DMS153 treated with DMSO at 0.1 percent for 48 hours (cell line): ENCODE data around the gene ASXL1.
"Not testable (repeated sequence)": the region's sequence is repeated elsewhere in the genome, so short reads cannot be mapped to it uniquely, and the experiment has no call there.

Experiments
- DNase-seq: peaks from one replicate; lab custom pipeline; 2025; ENCODE audit not compliant: unreplicated experiment; lab: John Stamatoyannopoulos, UW

The ASXL1 gene

GRCh38 chr20:32357869-32358631, at the start of gene ASXL1:
ASXL1 (plus strand) TSS chr20:32358331; CDS start chr20:32358776, 445 bp downstream.
- peak; percentile 91 for DNase-seq

GRCh38 chr20:32312718-32313424, 45.3 kb upstream of the ASXL1 start:
- DNase-seq, result no peak

- no peak for DNase-seq
Measured at GRCh38 chr20:32314768-32315167, 43.4 kb upstream of the ASXL1 start.

- no peak for DNase-seq
Measured at GRCh38 chr20:32315399-32315798, 42.7 kb upstream of the ASXL1 start.

GRCh38 chr20:32315891-32316290, 42.2 kb upstream of the ASXL1 start:
- DNase-seq, result no peak

GRCh38 chr20:32316667-32317066, 41.5 kb upstream of the ASXL1 start:
- no peak for DNase-seq

GRCh38 chr20:32319100-32319499, 39.0 kb upstream of the ASXL1 start:
- DNase-seq, result no peak

GRCh38 chr20:32320305-32320704, 37.8 kb upstream of the ASXL1 start:
- no peak for DNase-seq

- DNase-seq, result no peak
Measured at GRCh38 chr20:32321390-32321789, 36.7 kb upstream of the ASXL1 start.

- DNase-seq, result not testable (repeated sequence)
Measured at GRCh38 chr20:32322260-32322659, 35.9 kb upstream of the ASXL1 start.

GRCh38 chr20:32323761-32324160, 34.4 kb upstream of the ASXL1 start:
- not testable (repeated sequence) for DNase-seq

GRCh38 chr20:32325706-32326503, 32.2 kb upstream of the ASXL1 start:
- DNase-seq, result peak; percentile 92

GRCh38 chr20:32326504-32326845, 31.7 kb upstream of the ASXL1 start:
- DNase-seq, result peak; percentile 78

- DNase-seq, result no peak
Measured at GRCh38 chr20:32327087-32327681, 30.9 kb upstream of the ASXL1 start.

- DNase-seq, result peak; percentile 42
Measured at GRCh38 chr20:32329817-32330554, 28.1 kb upstream of the ASXL1 start.

- DNase-seq, result no peak
Measured at GRCh38 chr20:32330555-32330897, 27.6 kb upstream of the ASXL1 start.

GRCh38 chr20:32332614-32333013, 25.5 kb upstream of the ASXL1 start:
- DNase-seq, result no peak

- DNase-seq, result no peak
Measured at GRCh38 chr20:32333181-32333987, 24.7 kb upstream of the ASXL1 start.

- no peak for DNase-seq
Measured at GRCh38 chr20:32333988-32334885, 23.9 kb upstream of the ASXL1 start.
